ENCODE results near the gene ADIPOR2.

DNA sequence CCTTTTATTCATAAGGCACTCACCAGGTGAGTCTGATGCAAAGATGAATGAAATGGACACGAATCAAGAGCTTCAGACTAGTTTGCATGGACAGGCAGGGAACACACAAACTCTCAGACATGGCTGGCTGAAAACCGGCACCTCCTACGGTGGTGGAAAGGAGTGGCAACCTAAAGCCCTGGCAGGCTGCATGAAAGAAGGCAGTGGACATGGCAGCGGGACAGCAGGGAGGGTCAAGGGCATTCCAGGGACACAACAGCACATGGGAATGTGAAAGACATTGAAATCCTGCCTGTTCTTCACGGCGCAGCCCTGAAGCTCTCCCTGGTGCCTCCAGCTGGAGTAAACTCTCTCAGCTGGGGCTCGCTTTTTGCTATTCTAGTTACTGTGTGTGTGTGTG, 112.9 kb downstream of the ADIPOR2 start:
- TF ChIP-seq, protein P1, sequence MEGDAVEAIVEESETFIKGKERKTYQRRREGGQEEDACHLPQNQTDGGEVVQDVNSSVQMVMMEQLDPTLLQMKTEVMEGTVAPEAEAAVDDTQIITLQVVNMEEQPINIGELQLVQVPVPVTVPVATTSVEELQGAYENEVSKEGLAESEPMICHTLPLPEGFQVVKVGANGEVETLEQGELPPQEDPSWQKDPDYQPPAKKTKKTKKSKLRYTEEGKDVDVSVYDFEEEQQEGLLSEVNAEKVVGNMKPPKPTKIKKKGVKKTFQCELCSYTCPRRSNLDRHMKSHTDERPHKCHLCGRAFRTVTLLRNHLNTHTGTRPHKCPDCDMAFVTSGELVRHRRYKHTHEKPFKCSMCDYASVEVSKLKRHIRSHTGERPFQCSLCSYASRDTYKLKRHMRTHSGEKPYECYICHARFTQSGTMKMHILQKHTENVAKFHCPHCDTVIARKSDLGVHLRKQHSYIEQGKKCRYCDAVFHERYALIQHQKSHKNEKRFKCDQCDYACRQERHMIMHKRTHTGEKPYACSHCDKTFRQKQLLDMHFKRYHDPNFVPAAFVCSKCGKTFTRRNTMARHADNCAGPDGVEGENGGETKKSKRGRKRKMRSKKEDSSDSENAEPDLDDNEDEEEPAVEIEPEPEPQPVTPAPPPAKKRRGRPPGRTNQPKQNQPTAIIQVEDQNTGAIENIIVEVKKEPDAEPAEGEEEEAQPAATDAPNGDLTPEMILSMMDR (IDR thresholded peaks at IDR 0.05): no peak
- TF ChIP-seq POLR2AphosphoS5 (IDR thresholded peaks at IDR 0.05; ENCODE audit: insufficient read depth in 1 of 2, low read depth in 1 of 2) (no peak), POLR2A (IDR thresholded peaks at IDR 0.05) (no peak)
